Transverse colon (tissue), 4 donors: Measurements from ENCODE around the gene TBCEL. TPM values are rescaled to one million over a fixed set of nuclear protein-coding genes. Genes with fewer than 3 reads are reported as not detected.

Experiments
- DNase-seq: peaks from one replicate; pipeline ENCODE4 v3.0.0-alpha.2; 2019
- H3K27ac ChIP-seq, 4 donors: fragments of 200-600 bp; sonication (generic); 2 replicates each; pipeline ENCODE4 v1.5.1; 2016 to 2018; ENCODE audit warnings: inconsistent platforms in 4 of 4
- H3K27me3 ChIP-seq: fragments of 200-600 bp; sonication (generic); 2 replicates; pipeline ENCODE4 v1.5.1; 2017; ENCODE audit warnings: inconsistent platforms
- H3K36me3 ChIP-seq, 4 donors: fragments of 200-600 bp; sonication (generic); 2 replicates each; pipeline ENCODE4 v1.5.1; 2017 to 2019; ENCODE audit warnings: inconsistent platforms in 4 of 4
- H3K4me1 ChIP-seq, 4 donors: fragments of 200-600 bp; sonication (generic); 2 replicates each; pipeline ENCODE4 v1.5.1; 2017 to 2020; ENCODE audit warnings: inconsistent platforms in 4 of 4
- H3K4me3 ChIP-seq, 4 donors: fragments of 200-600 bp; sonication (generic); 1 replicate in 1 of 4; 2 replicates in 3 of 4; pipeline versions ENCODE4 v1.5.1 to v1.6.1; 2017 to 2019; ENCODE audit warnings: inconsistent platforms in 4 of 4
- H3K9me3 ChIP-seq, 2 donors: fragments of 200-600 bp; sonication (generic); 2 replicates each; pipeline ENCODE4 v1.5.1; 2017 to 2019; ENCODE audit warnings: inconsistent platforms in 2 of 2
- CTCF ChIP-seq, 5 experiments: fragments of 200-600 bp in 3 of 5; fragments of 450-650 bp in 2 of 5; sonication (generic) in 3 of 5; IDR thresholded peaks; 1 replicate in 2 of 5; 2 replicates in 3 of 5; pipeline ENCODE4 v1.5.1; 2016 to 2017; ENCODE audit warnings: antibody characterized with exemption in 5 of 5, inconsistent platforms in 3 of 5, mild to moderate bottlenecking in 2 of 5, moderate library complexity in 1 of 5
- EP300 ChIP-seq: sonication (generic); formaldehyde crosslinking; IDR thresholded peaks from one replicate; pipeline ENCODE4 v1.6.1; 2017; ENCODE audit warnings: antibody characterized with exemption, low read depth
- POLR2A ChIP-seq: fragments of 450-650 bp; IDR thresholded peaks from one replicate; pipeline ENCODE4 v1.6.1; 2016; ENCODE audit warnings: antibody characterized with exemption, mild to moderate bottlenecking, moderate library complexity
- POLR2AphosphoS5 ChIP-seq, 3 donors: sonication (generic); formaldehyde crosslinking; IDR thresholded peaks; one replicate each; pipeline ENCODE4 v1.6.1; 2016; ENCODE audit warnings: antibody characterized with exemption in 3 of 3
- WGBS, 2 donors: methylation state at CpG; one replicate each; pipeline ENCODE4 v1.1.5; 2018; ENCODE audit warnings: low coverage in 1 of 2; 5-methylcytosine and 5-hydroxymethylcytosine counted together
- in situ Hi-C, 4 donors: fragments of 200-750 bp; cut with MboI; loops; one replicate each; pipeline versions ENCODE4 v1.15.0 to v1.15.1; 2017; ENCODE audit warnings: low sequenced_read_pairs in 3 of 4, low pct_ligation_motif_present in 1 of 4, low pct_unique_long_range_greater_than_20kb in 1 of 4
- intact Hi-C: fragments of 100-400 bp; cut with DNase I; formaldehyde crosslinking; loops from one replicate; pipeline ENCODE4 v1.15.1; 2023; ENCODE audit warnings: low total_unique reads
- total RNA-seq, 4 donors: library from RNA; depleted of rRNA; stranded (reverse); fragments of >200 nt; gene quantifications; one replicate each; pipeline ENCODE4 v1.1.0, GENCODE V29; 2016

TBCEL gene
- total RNA-seq, 4 donors from 2014 or later, result 7.2 to 16.5 (median 10.5) TPM

- intact Hi-C loops, result no loop called here
- DNase-seq, result no peak
- in situ Hi-C loops, result no loop called here
- H3K4me1 ChIP-seq, result no peaks in the 10 kb centered on the region
- TF ChIP-seq CTCF (IDR thresholded peaks at IDR 0.05) (no peak), POLR2A (no peak), EP300 (no peak), POLR2AphosphoS5 (IDR thresholded peaks at IDR 0.05) (no peak)
- no peaks in the 10 kb centered on the region for H3K9me3 ChIP-seq
- H3K27me3 ChIP-seq, result peaks cover 4% of the 10 kb centered on the region
- no peak overlapping the region for H3K4me3 ChIP-seq
- H3K36me3 ChIP-seq, result no peaks in the 10 kb centered on the region
- H3K27ac ChIP-seq, result no peak overlapping the region
- WGBS, 2 donors, result 33 to 60% methylated on average over 1 of the region's 1 CpG
Measured at GRCh38 chr11:120994091-120994859, 29.6 kb upstream of the TBCEL start.

GRCh38 chr11:120995184-120995583, 28.7 kb upstream of the TBCEL start:
- WGBS, 2 donors, result 65 to 86% methylated on average over 2 of the region's 2 CpGs
- Histone ChIP-seq H3K27ac (no peak overlapping the region), H3K4me3 (no peak overlapping the region), H3K9me3 (no peaks in the 10 kb centered on the region), H3K36me3 (no peaks in the 10 kb centered on the region), H3K4me1 (no peaks in the 10 kb centered on the region), H3K27me3 (peaks cover 4% of the 10 kb centered on the region)
- TF ChIP-seq EP300, result no peak
- TF ChIP-seq POLR2AphosphoS5 (IDR thresholded peaks at IDR 0.05), result no peak
- no peak for TF ChIP-seq CTCF (IDR thresholded peaks at IDR 0.05)
- TF ChIP-seq POLR2A, result no peak
- no peak for DNase-seq
- in situ Hi-C loops (no loop called here), intact Hi-C loops (no loop called here)

- in situ Hi-C loops (no loop called here), intact Hi-C loops (no loop called here)
- no peaks in the 10 kb centered on the region for H3K9me3 ChIP-seq
- H3K4me3 ChIP-seq, result no peak overlapping the region
- no peak for DNase-seq
- no peaks in the 10 kb centered on the region for H3K36me3 ChIP-seq
- no peak overlapping the region for H3K27ac ChIP-seq
- H3K27me3 ChIP-seq, result no peaks in the 10 kb centered on the region
- TF ChIP-seq EP300, result no peak
- no peak for TF ChIP-seq POLR2AphosphoS5 (IDR thresholded peaks at IDR 0.05)
- TF ChIP-seq POLR2A, result no peak
- no peak for TF ChIP-seq CTCF (IDR thresholded peaks at IDR 0.05)
- WGBS, 2 donors, result 81 to 93% methylated on average over 3 to 5 of the region's 5 CpGs
- H3K4me1 ChIP-seq, result no peaks in the 10 kb centered on the region
Measured at GRCh38 chr11:120996973-120997372, 26.9 kb upstream of the TBCEL start.

- Histone ChIP-seq H3K27ac (no peak overlapping the region), H3K4me3 (no peak overlapping the region), H3K27me3 (no peaks in the 10 kb centered on the region), H3K36me3 (no peaks in the 10 kb centered on the region), H3K4me1 (no peaks in the 10 kb centered on the region), H3K9me3 (no peaks in the 10 kb centered on the region)
- no peak for DNase-seq
- in situ Hi-C loops, result no loop called here
- TF ChIP-seq POLR2A (no peak), EP300 (no peak), CTCF (IDR thresholded peaks at IDR 0.05) (no peak), POLR2AphosphoS5 (IDR thresholded peaks at IDR 0.05) (no peak)
- WGBS, 2 donors, result 80 to 94% methylated on average over 1 of the region's 1 CpG
- intact Hi-C loops, result no loop called here
Measured at GRCh38 chr11:120998581-120998980, 25.3 kb upstream of the TBCEL start.
